GM19452 (cell line): Measurements from ENCODE around the gene CLSTN2.

ENCODE experiments used
- ATAC-seq: cut with Tn5 transposase; IDR thresholded peaks from one replicate; pipeline ENCODE4 v1.9.1; 2021; ENCODE audit not compliant: unreplicated experiment

Gene CLSTN2

GRCh38 chr3:140368223-140368811 lies 433.3 kb downstream of the CLSTN2 start:
- ATAC-seq, result no peak

GRCh38 chr3:140370686-140371085 lies 435.7 kb downstream of the CLSTN2 start:
- ATAC-seq, result no peak

GRCh38 chr3:140373234-140373633 lies 438.2 kb downstream of the CLSTN2 start:
- ATAC-seq, result no peak

DNA sequence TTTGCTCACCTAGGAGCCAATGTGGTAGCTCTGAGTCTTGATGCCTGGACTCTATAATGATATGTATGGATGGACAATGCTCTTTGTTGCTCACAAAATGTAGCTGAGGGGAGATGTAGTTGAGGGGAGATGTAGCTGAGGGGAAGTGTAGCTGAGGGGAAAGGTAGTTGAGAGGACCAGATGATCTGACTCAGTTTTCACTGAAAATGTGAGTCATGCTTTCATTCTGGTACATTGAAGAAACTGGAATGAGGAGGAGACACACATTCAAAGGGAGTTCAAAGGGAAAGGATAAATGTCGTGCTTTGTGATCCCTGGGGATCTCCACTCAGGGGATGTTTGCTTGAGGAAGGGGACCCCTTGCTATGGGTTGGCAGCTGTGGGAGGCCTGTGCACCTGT lies 440.0 kb downstream of the CLSTN2 start:
- no peak for ATAC-seq

DNA sequence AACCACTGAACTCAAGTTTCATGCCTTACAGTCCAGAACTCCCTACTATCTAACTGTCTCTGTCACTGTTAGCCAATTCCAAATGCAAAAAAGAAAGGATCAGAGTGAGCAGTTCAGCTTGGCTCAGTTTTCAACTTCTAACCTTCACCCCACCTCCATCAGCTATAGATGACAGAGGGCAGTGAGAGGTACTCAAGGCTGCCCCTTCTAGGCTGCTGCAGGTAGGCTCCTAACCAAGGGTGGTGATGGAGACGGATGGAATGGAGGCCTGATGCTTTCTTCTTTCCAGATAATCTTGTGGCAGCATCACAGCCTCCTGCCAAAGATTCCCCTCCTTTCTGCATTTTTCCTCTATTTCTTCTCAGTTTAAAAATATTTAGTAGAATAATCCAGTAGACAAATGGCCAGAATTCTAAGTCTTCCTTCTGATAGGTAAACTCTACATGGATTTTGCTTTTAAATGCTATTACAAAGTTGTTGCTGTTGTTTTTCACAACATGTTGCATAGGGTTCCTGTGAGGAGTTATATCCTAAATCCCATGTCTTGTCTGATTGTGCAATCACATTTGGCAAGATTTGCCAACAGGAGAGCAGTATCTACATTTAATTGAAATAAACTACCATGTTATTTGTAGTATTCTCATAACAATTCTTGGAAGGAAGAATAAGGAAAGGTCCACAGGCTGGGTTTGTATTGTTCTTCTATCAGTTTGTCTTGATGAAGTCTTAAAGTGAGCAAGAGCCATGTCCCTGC lies 441.3 kb downstream of the CLSTN2 start:
- no peak for ATAC-seq

GRCh38 chr3:140377644-140378043 lies 442.7 kb downstream of the CLSTN2 start:
- no peak for ATAC-seq

- ATAC-seq, result no peak
These were observed 443.8 kb downstream of the CLSTN2 start for GRCh38 chr3:140378571-140379340.

GRCh38 chr3:140384028-140384771 lies 449.2 kb downstream of the CLSTN2 start:
- ATAC-seq, result no peak

- ATAC-seq, result no peak
These were observed 449.9 kb downstream of the CLSTN2 start for GRCh38 chr3:140384876-140385275.

DNA sequence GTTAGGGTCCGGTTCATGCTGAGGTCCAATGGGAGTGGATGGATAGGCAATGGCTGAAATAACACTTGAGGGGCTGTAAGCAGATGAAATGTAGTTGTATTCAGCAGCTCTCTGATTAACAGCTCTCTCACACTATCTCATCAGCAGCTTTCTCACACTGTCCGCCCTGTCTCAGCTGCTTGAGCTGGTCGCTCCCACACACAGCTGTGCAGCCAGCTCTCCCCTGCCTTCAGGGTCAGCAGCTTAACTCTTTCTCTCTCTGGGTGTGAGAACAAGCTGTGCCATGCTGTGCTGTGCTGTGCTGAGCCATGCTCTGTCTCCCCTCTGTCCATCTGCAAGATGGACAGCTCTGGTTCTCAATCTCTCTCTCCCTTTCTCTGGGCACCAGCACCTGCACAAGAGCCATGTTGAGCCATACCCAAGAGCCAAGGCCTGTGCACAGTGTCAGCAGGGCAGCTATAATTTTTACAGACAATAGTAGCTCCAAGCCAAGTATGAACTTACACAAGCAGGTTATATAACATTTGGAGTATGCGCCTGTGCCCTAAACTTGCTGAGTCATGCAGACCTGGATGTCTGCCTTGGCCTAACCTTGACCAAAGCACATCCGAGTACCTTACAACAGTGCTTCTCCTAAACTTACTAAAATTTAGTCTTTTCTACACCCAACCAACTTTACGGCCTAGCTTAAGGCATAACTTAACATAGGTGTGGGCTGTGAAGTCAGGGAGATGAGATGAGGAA lies 451.5 kb downstream of the CLSTN2 start:
- no peak for ATAC-seq

DNA sequence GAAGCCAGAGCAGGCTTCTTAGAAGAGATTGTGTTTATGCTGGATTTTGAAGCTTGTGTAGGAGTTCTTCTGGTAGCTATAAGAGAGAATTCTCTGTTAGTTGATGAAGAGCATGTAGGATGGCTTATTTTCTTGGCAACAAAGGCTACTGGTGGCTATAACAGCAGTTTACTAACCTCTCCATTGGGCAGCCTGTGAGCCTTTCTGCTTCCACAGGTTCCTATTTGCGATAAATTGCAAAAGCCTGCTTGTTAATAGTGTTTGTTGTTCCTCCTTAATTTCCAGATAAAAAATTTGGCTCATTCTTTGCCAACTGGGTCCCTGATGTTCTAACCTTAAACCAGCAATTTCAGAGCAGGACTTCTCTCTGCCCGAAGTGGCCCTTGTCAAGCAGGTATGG lies 452.3 kb downstream of the CLSTN2 start:
- no peak for ATAC-seq

GRCh38 chr3:140388202-140388922 lies 453.4 kb downstream of the CLSTN2 start:
- no peak for ATAC-seq

DNA sequence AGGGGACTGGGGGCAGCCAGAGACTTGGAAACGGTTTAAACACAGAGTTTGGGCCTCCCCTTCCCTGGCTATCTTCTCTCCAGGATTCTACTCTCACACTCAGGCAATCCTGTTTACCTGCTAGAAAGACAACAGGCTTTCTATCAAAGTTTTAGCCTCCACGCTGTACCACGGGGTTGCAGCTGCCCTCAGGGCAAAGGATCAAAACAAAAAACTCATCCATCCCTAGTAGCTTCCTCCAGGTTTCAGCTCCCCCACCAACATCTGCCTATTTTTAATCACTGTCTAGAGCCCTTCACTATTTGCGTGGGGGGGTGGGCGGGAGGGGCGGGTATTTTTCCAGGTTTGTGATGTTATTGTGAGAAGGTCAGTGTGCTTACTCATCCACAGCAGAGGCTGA lies 456.1 kb downstream of the CLSTN2 start:
- no peak for ATAC-seq

GRCh38 chr3:140394488-140395133 lies 459.6 kb downstream of the CLSTN2 start:
- ATAC-seq, result no peak

- no peak for ATAC-seq
These were observed 460.4 kb downstream of the CLSTN2 start for GRCh38 chr3:140395134-140396075.

- no peak for ATAC-seq
These were observed 461.1 kb downstream of the CLSTN2 start for GRCh38 chr3:140396110-140396509.

- ATAC-seq, result no peak
These were observed 462.9 kb downstream of the CLSTN2 start for GRCh38 chr3:140397847-140398246.

GRCh38 chr3:140398387-140398786 lies 463.4 kb downstream of the CLSTN2 start:
- no peak for ATAC-seq
